Stimulated activated CD4-positive, alpha-beta T cell treated with anti-CD3 and anti-CD28 coated beads, Interleukin-2, amount 100 ng/mL, for 48 hours (primary cell): Measurements from ENCODE around the gene LBHD2.

Source experiments
- DNase-seq, 2 donors: peaks; one replicate each; pipeline ENCODE4 v3.0.0-alpha.2; 2020

LBHD2 gene

DNA sequence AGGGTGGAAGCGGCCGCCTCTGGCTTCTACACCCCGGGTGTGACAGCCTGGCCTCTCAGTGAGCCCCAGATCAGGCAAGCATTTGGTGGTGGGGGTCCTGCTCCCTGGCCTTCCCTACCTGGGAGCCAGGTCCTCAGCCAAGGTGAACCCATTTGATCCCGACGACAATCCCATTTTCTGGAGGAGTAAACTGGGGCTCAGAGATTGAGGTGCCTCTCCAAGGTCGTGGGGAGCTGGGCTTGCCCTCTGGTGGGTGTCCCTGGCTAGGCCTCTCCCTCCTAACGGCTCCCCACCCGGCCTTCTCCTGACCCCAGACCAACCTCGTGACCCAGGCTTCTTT is 7.8 kb downstream of the LBHD2 start:
- DNase-seq, result no peak

DNA sequence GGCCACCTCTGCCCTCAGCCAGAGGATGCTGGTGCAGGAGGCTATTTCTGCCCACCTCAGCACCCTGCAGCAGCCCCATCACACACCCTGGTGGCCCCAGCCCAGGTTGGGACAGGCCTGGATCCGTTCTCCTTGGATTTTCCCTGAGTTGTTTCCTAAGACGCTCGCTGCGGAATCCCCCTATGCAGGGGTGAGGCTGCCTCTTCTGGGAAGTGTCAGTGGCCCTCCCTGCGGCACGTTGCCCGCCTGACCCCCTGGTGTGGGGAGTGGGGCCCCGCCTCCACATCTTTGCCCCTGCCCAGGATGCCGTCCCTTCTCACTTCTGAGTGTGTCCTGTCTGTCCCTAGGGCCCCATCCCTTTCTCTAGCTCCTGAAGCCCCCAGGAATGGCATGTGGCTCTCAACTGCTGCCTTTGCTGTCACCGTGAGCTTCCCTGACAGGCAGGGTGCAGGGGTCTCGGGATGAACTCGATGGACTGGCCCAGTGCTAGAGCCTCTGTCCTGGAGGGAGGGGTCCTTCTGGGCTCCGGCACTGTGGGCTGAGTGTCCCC is 9.9 kb downstream of the LBHD2 start:
- no peak for DNase-seq

DNA sequence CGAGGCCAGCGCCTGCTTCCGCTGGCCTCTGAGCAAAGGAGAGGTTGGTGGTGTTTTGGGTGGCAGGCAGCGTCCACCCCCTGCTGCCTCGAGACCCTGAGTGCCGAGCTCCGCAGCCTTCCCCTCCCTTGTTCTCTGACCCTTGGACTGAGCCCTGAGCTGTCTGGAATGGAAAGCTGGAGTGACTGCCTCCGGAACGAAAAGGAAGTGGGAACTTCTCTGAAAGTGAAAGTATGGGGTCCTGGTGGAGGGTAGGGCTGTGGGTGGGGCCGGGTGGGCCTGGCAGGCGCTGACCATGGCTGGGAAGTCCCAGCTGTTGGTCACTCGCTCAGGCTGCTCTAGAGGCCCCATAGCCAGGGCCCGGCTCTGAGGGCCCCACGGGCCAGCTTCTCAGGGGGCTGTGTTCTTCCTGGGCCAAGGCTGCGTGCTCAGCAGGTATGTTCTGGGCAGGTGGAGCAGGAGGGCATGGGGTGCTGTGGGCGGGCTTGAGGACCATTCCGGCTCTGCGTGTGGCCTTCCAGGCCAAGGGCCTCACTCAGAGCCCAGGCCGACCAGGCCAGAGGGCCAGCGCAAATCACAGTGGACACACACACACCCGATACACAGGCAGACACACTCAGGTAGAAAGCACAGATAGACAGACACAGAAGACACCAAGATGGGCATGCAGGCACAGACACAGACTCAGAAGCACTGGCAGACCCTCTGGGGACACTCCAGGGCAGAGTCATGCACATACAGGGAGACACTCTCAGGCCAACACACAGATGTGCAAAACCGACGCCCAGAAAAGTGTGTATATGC is 10.6 kb downstream of the LBHD2 start, which contains the start of gene EXOC3L4:
EXOC3L4 (plus strand) TSS at position 320 of the 804 bp plus-strand sequence. CDS start 5,495 bp downstream, outside the sequence.
- DNase-seq, result no peak

DNA sequence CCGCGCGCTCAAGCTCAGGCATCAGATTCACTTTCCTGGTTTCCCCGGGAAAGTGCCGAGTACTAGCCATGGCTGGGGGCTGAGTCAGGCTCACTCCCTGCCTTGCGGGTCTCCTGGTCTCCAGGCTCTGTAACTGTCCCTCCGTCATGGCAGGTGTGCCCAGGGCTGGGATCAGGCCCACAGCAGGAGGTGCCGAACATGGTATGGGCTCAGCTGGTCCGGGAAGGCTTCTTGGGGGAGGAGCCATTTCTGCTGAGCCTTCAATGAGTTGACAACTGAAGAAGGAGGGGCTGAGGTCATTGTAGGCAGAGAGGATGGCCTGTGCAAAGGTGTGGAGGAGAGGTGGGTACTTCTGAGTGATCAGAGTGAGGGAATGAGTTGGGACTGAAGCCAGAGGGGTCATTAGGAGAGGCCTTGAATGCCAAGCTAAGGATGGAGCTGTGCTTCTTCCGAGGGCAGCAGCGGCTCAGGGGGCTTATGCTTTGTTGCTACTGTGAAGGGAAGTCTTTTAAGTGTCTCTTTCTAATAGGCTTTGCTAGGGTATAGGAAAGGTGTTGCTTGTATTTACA is 11.3 kb downstream of the LBHD2 start:
- no peak for DNase-seq

- DNase-seq, result no peak
Observed at GRCh38 chr14:103096387-103096786, 12.4 kb downstream of the LBHD2 start.

GRCh38 chr14:103097244-103097993 is 13.4 kb downstream of the LBHD2 start:
- no peak for DNase-seq

DNA sequence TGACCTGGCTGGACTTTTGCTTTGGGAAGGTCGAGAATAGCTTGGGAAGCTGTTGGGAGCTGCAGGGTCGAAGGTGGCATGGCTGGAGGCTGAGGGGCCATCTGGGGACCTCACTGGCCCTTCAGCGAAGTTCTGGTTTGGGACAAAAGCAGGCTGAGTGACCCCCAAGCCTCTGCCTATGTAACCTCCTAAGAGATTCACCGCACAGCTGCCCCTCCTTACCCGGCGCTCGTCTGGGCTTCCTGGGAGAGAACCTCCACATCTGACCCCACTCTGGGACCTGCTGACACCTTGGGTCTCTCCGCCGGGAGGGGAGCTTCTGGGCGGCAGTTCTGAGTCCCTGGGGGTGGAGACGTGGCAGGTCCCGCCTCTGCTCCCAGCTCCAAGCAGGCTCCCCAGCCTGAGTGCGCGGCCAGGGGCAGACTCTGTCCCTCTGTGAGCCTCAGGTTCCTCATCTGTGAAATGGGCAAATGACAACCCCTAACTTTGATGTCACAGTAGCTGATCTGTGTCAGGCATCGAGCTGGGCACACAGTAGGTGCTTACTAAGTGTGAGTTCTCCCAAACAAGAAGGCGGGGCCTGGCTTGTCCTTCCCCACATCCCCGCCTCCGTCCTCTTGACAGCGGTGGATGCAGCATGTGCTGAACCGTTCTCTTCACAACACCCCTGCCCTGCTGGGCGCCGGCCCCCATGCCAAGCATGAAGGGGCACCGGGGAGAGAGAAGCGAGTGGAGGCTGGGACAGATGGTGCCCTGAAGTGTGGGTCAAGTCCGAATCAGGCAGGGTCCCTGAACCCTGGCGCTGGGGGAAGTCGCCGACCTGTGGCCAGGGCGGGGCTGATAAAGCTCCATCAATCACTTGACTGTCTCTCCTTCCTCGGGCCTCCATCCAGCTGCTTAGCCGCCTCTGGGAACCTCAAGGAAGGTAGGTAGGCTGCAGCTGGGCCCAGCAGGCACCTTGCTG is 14.3 kb downstream of the LBHD2 start:
- DNase-seq, result no peak

GRCh38 chr14:103099081-103099732 is 15.2 kb downstream of the LBHD2 start:
- DNase-seq, result no peak

DNA sequence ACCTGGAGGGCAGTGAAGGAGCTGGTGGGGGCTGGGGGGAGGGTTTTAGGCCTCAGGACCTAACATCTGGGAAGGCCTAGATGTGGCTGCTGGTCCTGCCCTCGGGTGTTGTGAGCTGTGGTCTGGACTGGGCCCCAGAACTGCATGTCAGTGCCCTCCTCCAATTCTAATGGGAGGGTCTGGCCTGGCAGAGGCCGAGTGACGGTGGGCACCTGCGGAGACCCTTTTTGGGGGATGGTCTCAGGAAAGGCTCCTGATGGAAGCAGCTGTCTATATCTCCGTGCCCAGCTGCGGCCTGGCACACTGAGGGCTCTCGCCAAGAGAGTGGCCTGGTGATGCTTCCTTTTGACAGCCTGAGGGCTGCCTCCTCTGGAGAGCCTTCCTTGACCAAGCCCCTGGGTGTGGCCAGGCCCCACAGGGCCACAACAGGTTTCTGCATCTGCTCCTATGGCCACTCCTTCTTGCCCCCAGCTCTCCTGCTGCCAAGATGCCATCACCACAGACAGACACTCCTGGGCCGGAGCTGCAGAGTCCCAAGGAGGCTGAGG is 15.8 kb downstream of the LBHD2 start:
- no peak for DNase-seq

DNA sequence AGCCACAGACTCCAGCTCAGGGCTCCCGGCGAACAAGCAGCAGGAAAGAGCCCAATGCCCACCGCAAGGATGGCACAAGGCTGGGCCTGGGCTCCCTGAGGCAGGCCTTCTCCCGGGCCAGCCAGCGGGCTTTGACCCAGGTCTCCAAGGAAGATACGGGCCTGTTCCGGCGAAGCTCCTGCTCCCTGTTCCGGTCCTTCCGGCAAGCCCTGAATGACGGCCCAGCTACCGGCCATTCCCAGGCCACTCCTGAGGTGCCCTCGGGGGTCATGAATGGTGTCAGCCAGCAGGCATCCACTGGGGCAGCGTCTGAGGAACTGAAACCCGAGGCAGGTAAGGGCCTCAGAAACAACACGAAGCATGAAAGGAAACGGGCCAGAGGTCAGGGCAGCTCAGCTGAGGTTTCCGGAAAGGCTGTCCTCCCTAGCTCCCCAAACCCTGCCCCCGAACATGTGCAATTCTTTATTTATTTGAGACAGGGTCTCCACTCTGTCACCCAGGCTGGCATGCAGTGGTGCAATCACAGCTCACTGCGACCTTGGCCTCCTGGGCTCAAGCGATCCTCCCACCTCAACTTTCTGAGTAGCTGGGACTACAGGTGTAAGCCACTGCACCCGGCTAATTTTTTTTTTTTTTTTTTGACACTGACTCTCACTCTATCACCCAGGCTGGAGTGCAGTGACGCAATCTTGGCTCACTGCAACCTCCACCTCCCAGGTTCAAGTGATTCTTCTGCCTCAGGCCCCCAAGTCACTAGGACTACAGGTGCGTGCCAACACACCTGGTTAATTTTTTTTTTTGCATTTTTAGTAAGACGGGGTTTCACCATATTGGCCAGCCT is 16.5 kb downstream of the LBHD2 start:
- no peak for DNase-seq

DNA sequence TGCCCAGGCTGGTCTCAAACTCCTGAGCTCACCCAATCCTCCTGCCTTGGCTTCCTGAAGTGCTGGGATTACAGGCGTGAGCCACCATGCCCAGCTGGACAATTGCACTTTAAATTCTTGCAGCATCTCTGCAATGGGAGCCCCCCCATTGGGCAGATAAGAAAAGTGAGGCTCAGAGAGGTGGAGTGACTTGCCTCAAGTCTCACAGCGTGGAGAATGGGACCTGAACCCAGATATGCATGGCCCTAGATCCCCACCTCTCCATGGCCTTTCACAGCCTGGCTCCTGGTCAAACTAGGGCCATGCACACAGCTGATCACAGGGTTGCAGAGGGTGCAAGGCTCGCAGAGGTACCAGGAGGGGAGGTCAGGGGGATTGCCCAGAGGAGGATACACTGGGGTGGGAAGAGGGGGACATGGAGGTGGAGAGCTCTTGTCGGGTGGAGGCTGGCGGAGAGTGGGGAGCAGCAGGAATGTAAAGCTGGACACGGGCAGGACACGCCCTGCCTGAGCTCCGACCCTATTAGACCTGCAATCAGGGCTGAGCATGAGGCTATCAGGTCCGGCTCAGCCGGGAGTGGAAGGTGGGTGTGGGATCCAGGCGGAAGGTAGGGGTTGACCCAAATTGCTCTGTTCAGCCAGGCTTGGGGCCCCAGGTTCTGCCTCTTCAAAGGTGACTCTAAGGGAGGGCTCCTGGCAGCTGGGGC is 17.4 kb downstream of the LBHD2 start:
- no peak for DNase-seq

- no peak for DNase-seq
Observed at GRCh38 chr14:103101963-103102688, 18.1 kb downstream of the LBHD2 start.

DNA sequence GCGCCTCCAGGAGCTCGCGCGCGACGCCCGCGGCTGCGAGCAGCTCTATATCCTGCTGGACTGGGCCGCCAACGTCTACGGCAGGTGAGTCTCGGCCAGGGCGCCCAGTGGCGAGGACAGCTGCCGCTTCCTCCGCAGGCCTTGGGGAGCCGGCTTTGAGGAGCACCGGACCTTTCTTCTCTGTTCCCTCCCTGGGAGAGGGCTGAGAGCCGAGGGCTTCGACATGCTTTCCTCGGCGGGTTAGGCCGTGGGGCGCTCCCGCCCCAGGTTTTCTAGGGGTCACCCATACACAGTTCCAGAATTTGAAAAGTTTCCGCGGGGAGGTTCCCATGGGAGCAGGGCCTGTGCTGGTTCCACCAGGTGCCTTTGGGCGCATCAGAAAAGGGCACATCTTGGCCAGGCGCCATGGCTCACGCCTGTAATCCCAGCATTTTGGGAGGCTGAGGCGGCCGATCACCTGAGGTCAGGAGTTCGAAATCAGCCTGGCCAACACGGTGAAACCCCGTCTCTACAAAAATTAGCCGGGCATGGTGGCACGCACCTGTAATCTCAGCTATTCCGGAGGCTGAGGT is 18.8 kb downstream of the LBHD2 start:
- no peak for DNase-seq

DNA sequence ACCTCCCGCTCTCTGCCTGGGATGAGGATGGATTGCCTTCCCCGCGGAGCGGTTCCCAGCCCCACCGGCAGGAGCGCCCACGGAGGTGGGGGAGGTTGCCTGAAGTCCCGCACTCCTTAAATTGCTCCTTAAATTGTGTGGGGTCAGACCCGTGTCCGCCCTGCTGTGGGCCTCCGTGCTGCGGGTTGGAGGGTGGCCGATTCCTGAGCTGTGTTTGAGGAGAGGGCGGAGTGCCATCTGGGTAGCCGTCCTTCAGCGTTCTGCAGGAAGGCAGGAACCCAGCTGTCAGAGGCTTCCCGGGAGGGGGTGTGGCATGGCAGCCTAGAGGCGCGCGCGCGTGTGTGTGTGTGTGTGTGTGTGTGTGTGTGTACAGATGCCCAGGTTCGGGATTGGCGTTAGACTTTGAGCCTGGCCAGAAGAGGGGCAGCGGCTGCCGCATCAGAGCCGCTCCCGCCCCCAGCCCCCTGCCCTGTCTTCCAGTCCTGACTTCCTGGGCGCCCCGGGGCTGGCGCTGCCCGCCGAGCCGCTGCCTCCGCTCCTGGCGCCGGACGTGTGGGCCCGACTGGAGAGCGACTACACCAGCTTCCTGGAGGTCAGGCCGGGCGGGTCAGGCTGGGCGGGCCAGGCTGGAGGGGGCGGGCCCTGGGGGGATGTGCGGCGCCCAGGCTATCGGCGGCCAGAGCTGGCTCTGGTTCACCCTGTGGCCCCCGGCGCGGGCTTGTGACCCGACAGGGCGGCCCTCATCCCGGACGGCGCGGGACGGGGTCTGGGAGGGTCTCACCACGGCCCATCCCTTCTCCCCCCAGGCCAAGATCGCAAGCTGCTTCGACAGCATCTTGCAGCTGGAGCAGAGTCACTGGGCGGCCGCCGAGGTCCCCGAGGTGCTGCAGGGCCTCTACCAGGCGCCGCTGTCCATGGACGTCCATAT is 19.7 kb downstream of the LBHD2 start:
- no peak for DNase-seq

- no peak for DNase-seq
Observed at GRCh38 chr14:103104389-103104653, 20.3 kb downstream of the LBHD2 start.

DNA sequence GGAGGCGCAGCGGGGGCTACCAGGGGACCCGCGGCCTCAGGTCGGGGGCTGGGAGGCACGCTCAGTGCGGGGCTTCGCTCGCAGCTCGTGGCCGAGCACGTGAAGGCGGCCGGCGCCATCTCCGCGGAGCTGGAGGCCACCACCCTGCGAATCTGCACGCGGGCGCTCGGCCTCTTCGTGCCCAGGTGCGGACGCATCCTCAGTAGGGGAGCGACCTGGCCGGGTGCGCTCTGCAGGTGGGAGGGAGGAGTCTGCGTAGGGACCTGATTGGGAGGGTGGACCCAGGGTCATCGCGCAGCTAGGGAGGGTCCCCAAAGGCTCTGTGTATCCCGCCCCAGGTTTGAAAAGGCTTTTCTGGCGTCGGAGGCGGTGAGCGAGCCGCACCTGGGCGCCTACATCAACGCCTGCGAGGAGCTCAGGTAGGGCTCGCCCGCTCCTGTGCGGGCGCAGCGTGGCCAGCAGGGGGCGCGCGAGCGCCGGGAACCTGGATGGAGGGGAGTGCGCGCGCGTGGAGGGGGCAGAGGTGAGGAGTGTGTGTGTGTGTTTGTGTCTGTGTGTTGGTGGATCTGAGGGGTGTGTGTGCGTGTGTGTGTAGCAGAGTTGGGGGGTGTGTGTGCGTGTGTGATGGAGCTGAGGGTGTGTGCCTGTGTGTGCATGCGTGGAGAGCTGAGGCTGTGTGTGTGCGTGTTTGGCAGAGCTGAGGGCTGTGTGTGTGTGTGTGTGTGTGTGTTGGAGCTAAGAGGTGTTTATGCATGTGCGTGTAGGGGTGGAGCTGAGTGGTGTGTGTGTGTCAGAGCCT is 20.8 kb downstream of the LBHD2 start:
- DNase-seq, result peak; percentile 69 to 76

- DNase-seq, result no peak
Observed at GRCh38 chr14:103105580-103106150, 21.7 kb downstream of the LBHD2 start.
